Gastrocnemius medialis (tissue), 4 donors: ENCODE measurements around the gene FBXL5. TPM values are rescaled to one million over a fixed set of nuclear protein-coding genes. Genes with fewer than 3 reads are reported as not detected.
A peak's percentile ranks its signal among the peaks of the same experiment; 100 is the strongest.
"Not testable (repeated sequence)": the region's sequence is repeated elsewhere in the genome, so short reads cannot be mapped to it uniquely, and the experiment has no call there.

ENCODE experiments used
- ATAC-seq, 2 donors: fragments of 150-250 bp; one replicate each; pipeline ENCODE4 v1.9.1; 2016
- DNase-seq, 2 donors: peaks; one replicate each; pipeline ENCODE4 v3.0.0-alpha.2; 2019
- H3K27ac ChIP-seq, 4 donors: fragments of 200-600 bp; sonication (generic); 1 replicate in 1 of 4; 2 replicates in 3 of 4; pipeline ENCODE4 v1.5.1; 2016 to 2018; ENCODE audit warnings: mild to moderate bottlenecking in 2 of 4, moderate library complexity in 1 of 4
- H3K27me3 ChIP-seq, 3 donors: fragments of 200-600 bp; sonication (generic) in 2 of 3; 1 replicate in 1 of 3; 2 replicates in 2 of 3; pipeline versions ENCODE4 v1.5.1 to v1.6.0; 2016 to 2019; ENCODE audit warnings: mild to moderate bottlenecking in 1 of 3, moderate library complexity in 1 of 3
- H3K36me3 ChIP-seq, 2 donors: fragments of 200-600 bp; sonication (generic) in 1 of 2; one replicate each; pipeline ENCODE4 v1.5.1; 2017 to 2018
- H3K4me1 ChIP-seq, 2 donors: fragments of 200-600 bp; sonication (generic) in 1 of 2; one replicate each; pipeline ENCODE4 v1.5.1; 2016 to 2017; ENCODE audit warnings: mild to moderate bottlenecking in 2 of 2
- H3K4me3 ChIP-seq, 4 donors: fragments of 200-600 bp; sonication (generic) in 3 of 4; 1 replicate in 1 of 4; 2 replicates in 3 of 4; pipeline ENCODE4 v1.5.1; 2016 to 2019; ENCODE audit warnings: mild to moderate bottlenecking in 2 of 4
- H3K9me3 ChIP-seq, 3 donors: fragments of 200-600 bp; sonication (generic) in 2 of 3; 1 replicate in 1 of 3; 2 replicates in 2 of 3; pipeline ENCODE4 v1.5.1; 2016 to 2019
- CTCF ChIP-seq, 5 experiments: fragments of 450-650 bp in 3 of 5; fragments of 200-600 bp in 2 of 5; sonication (generic) in 2 of 5; IDR thresholded peaks in 4 of 5; conservative IDR thresholded peaks in 1 of 5; 1 replicate in 4 of 5; 2 replicates in 1 of 5; pipeline ENCODE4 v1.5.1; 2016 to 2019; ENCODE audit warnings: antibody characterized with exemption in 5 of 5, mild to moderate bottlenecking in 3 of 5, moderate library complexity in 3 of 5
- POLR2A ChIP-seq, 2 donors: fragments of 450-650 bp; IDR thresholded peaks; one replicate each; pipeline ENCODE4 v1.6.1; 2017; ENCODE audit warnings: antibody characterized with exemption in 2 of 2, mild to moderate bottlenecking in 2 of 2, moderate library complexity in 2 of 2
- in situ Hi-C, 4 donors: fragments of 200-750 bp; cut with MboI; loops; one replicate each; pipeline versions ENCODE4 v1.15.0 to v1.8.0; 2017; ENCODE audit warnings: low sequenced_read_pairs in 4 of 4
- intact Hi-C: fragments of 100-400 bp; cut with DNase I; formaldehyde crosslinking; loops from one replicate; pipeline ENCODE4 v1.15.1; 2023; ENCODE audit warnings: low total_unique reads
- total RNA-seq, 4 donors: library from RNA; depleted of rRNA; stranded (reverse); fragments of >200 nt; gene quantifications; one replicate each; pipeline versions ENCODE4 v1.1.0 to v1.2.3, GENCODE V29; 2016

FBXL5 gene
- total RNA-seq, 4 donors from 2014 or later: 81.7 to 106 (median 89.8) TPM

- Histone ChIP-seq H3K27ac (peak overlapping the region in 1 of 4 donors; percentile 2), H3K36me3 (no peaks in the 10 kb centered on the region), H3K4me1 (peaks cover 62 to 72% of the 10 kb centered on the region in 2 donors), H3K9me3 (no peaks in the 10 kb centered on the region), H3K27me3 (no peaks in the 10 kb centered on the region), H3K4me3 (no peak overlapping the region)
- TF ChIP-seq CTCF (IDR thresholded peaks at IDR 0.05 in 4 of 5, conservative IDR thresholded peaks at IDR 0.05 in 1 of 5): no peak
- intact Hi-C loops: no loop called here
- ATAC-seq (no peak), DNase-seq (no peak)
- in situ Hi-C loops: loop anchor here in 3 of 4 donors (5.0 to 25.0 kb wide), 4 partner anchors 164 to 644 kb away; partner anchors contain the start of gene CPEB2 (in 2 of the 3)
These were observed 6.6 kb downstream of the FBXL5 start for GRCh38 chr4:15648600-15648999.

- in situ Hi-C loops: loop anchor here in 1 of 4 donors (25.0 kb wide), 1 partner anchor 626 kb away; the partner anchor contains the start of gene CPEB2
These were observed 16.7 kb downstream of the FBXL5 start for GRCh38 chr4:15638418-15638817.

DNA sequence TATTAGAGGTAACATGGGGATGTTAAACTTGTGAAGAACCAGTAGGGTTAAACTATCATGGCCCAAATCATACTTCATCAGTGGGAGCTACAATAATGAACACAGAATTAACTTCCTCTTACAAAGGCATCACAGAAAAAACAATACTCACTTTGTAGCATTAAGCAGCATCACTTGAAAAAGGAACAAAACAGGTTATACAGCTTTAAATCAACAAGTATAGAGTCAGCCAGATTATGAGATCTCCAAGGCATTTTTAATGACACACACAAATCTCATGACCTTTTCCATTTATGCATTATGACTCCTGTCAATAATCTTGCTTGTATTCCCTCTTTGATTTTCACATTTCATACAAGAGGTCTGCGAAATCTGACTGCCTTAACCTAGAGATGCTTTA, 18.3 kb downstream of the FBXL5 start:
- DNase-seq: no peak
- intact Hi-C loops (no loop called here), in situ Hi-C loops (loop anchor here in 1 of 4 donors (25.0 kb wide), 1 partner anchor 625 kb away; the partner anchor contains the start of gene CPEB2)
- H3K4me3 ChIP-seq: no peak overlapping the region
- no peak for ATAC-seq
- no peaks in the 10 kb centered on the region for H3K9me3 ChIP-seq
- H3K27ac ChIP-seq: no peak overlapping the region
- no peaks in the 10 kb centered on the region for H3K4me1 ChIP-seq
- TF ChIP-seq CTCF (IDR thresholded peaks at IDR 0.05 in 4 of 5, conservative IDR thresholded peaks at IDR 0.05 in 1 of 5) (no peak), POLR2A (IDR thresholded peaks at IDR 0.05) (no peak)
- H3K36me3 ChIP-seq: peaks cover 0 to 27% of the 10 kb centered on the region in 2 donors
- no peaks in the 10 kb centered on the region for H3K27me3 ChIP-seq

More at GRCh38 chr4:15638418-15638817, 16.7 kb downstream of the FBXL5 start:
- H3K27me3 ChIP-seq: no peaks in the 10 kb centered on the region
- no peak overlapping the region for H3K27ac ChIP-seq
- ATAC-seq (no peak), DNase-seq (no peak)
- intact Hi-C loops: no loop called here
- H3K36me3 ChIP-seq: peaks cover 0 to 19% of the 10 kb centered on the region in 2 donors
- no peak for TF ChIP-seq CTCF (IDR thresholded peaks at IDR 0.05 in 4 of 5, conservative IDR thresholded peaks at IDR 0.05 in 1 of 5)
- no peak for TF ChIP-seq POLR2A (IDR thresholded peaks at IDR 0.05)
- H3K4me3 ChIP-seq: no peak overlapping the region
- H3K4me1 ChIP-seq: peaks cover 9 to 11% of the 10 kb centered on the region in 2 donors
- no peaks in the 10 kb centered on the region for H3K9me3 ChIP-seq

DNA sequence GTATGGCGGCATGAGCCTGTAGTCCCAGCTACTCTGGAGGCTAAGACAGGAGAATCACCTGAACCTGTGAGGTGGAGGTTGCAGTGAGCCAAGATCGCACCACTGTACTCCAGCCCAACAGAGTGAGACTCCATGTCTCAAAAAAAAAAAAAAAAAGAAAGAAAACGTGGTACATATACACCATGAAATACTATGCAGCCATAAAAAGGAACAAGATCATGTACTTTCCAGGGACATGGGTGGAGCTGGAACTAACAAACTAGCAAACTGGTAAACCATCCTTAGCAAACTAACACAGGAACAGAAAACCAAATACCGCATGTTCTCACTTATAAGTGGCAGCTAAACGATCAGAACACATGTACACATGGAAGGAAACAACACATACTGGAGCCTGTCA, 37.8 kb downstream of the FBXL5 start:
- H3K27ac ChIP-seq, in situ Hi-C loops, DNase-seq, ATAC-seq, H3K9me3 ChIP-seq, H3K27me3 ChIP-seq, intact Hi-C loops, H3K4me3 ChIP-seq, H3K4me1 ChIP-seq: not testable (repeated sequence)
- peaks cover 0 to 12% of the 10 kb centered on the region in 2 donors for H3K36me3 ChIP-seq

DNA sequence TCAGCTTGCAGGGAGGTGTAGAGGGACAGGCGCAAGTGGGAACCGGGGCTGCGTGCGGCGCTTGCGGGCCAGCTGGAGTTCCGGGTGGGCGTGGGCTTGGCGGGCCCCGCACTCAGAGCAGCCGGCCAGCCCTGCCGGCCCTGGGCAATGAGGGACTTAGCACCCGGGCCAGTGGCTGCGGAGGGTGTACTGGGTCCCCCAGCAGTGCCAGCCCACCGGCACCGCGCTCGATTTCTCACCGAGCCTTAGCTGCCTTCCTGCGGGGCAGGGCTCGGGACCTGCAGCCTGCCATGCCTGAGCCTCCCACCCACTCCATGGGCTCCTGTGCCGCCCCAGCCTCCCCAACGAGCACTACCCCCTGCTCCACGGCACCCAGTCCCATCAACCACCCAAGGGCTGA, 40.3 kb downstream of the FBXL5 start:
- in situ Hi-C loops, H3K27ac ChIP-seq, H3K27me3 ChIP-seq, H3K9me3 ChIP-seq, DNase-seq, H3K4me3 ChIP-seq, ATAC-seq, intact Hi-C loops: not testable (repeated sequence)
- Histone ChIP-seq H3K36me3 (peaks cover 0 to 19% of the 10 kb centered on the region in 2 donors), H3K4me1 (peaks cover 11 to 19% of the 10 kb centered on the region in 2 donors)

GRCh38 chr4:15612136-15612535, 43.0 kb downstream of the FBXL5 start:
- peaks cover 13 to 25% of the 10 kb centered on the region in 2 donors for H3K4me1 ChIP-seq
- H3K27me3 ChIP-seq: no peaks in the 10 kb centered on the region
- H3K4me3 ChIP-seq: no peak overlapping the region
- H3K27ac ChIP-seq: no peak overlapping the region
- in situ Hi-C loops (no loop called here), intact Hi-C loops (no loop called here)
- ATAC-seq (no peak), DNase-seq (no peak)
- no peak for TF ChIP-seq POLR2A (IDR thresholded peaks at IDR 0.05)
- no peak for TF ChIP-seq CTCF (IDR thresholded peaks at IDR 0.05 in 4 of 5, conservative IDR thresholded peaks at IDR 0.05 in 1 of 5)
- peaks cover 0 to 10% of the 10 kb centered on the region in 2 donors for H3K36me3 ChIP-seq
- no peaks in the 10 kb centered on the region for H3K9me3 ChIP-seq
